ENCODE data around the gene SCAMP2. TPM values are rescaled to one million over a fixed set of nuclear protein-coding genes. Genes with fewer than 3 reads are reported as not detected.
A peak's percentile ranks its signal among the peaks of the same experiment; 100 is the strongest.

The SCAMP2 gene
- total RNA-seq, 1 experiment from 2014 or later = 50.2 TPM

DNA sequence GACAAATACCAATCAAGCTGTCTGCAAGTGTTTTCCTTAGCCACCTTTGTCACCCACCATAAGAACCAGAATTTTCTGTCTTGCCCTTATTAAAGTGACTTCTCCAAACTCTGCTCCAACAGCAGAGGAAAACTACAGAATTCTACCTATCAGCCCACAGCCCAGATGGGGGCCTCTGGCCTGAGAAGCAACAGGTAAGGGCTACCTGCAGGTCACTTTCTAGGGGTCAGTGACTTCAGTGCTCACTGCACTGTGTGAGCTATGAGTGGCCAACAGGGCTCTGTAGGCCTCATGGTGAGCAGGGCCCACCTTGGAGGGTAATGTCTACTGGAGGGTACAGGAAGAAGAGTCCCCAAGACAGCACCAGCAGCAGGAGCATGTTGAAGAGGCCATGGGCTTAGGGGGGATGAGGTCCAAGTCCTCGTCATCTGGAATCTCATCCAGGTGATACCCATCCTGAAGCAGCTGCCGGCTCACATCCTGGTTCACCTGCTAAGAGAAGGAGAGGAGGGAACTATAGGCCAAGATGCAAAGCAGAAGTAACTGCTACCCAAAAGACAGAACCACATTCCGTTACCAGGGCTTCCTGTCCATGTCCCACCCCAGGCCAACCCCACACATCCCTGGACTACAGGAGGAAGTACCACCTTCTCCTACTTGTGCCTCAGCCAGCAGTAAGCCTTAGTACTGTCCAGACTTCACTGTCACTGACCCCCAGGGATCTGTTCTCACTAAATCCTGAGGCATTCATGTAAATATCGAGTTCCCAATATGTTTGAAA lies 29.3 kb upstream of the SCAMP2 start:
- no peak overlapping the region for H2BK5ac ChIP-seq (ENCODE audit: insufficient read length, low read length)
- H2BK120ac ChIP-seq (ENCODE audit: low read depth, low read length, poor library complexity, severe bottlenecking) = no peak overlapping the region
- TF ChIP-seq, protein P1, sequence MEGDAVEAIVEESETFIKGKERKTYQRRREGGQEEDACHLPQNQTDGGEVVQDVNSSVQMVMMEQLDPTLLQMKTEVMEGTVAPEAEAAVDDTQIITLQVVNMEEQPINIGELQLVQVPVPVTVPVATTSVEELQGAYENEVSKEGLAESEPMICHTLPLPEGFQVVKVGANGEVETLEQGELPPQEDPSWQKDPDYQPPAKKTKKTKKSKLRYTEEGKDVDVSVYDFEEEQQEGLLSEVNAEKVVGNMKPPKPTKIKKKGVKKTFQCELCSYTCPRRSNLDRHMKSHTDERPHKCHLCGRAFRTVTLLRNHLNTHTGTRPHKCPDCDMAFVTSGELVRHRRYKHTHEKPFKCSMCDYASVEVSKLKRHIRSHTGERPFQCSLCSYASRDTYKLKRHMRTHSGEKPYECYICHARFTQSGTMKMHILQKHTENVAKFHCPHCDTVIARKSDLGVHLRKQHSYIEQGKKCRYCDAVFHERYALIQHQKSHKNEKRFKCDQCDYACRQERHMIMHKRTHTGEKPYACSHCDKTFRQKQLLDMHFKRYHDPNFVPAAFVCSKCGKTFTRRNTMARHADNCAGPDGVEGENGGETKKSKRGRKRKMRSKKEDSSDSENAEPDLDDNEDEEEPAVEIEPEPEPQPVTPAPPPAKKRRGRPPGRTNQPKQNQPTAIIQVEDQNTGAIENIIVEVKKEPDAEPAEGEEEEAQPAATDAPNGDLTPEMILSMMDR (conservative IDR thresholded peaks at IDR 0.05) = no peak
- H3K27me3 Mint-ChIP-seq (ENCODE audit: low read depth) = no peaks in the 10 kb centered on the region
- no peak overlapping the region for H3K56ac ChIP-seq (ENCODE audit: insufficient read length, low read depth, low read length)
- H3K4me2 ChIP-seq (ENCODE audit: insufficient read depth, insufficient read length, low read length) = no peak overlapping the region
- no peak overlapping the region for H3T11ph ChIP-seq (ENCODE audit: low read length)
- no peak overlapping the region for H3K4ac ChIP-seq (ENCODE audit: low read depth, low read length)
- no peak overlapping the region for H2AK5ac ChIP-seq (ENCODE audit: insufficient read length, low read length)
- H3K18ac ChIP-seq (ENCODE audit: insufficient read length, low read depth, low read length) = no peak overlapping the region
- H3K27ac ChIP-seq (ENCODE audit: insufficient read length, low read depth, low read length) = no peak overlapping the region
- H3K79me1 ChIP-seq (ENCODE audit: insufficient read depth, low read depth, low read length, poor library complexity, severe bottlenecking) = no peaks in the 10 kb centered on the region
- peak overlapping the region in 1 of 3 experiments; percentile 83; a peak in 1 of 7 replicates for H3K27ac Mint-ChIP-seq
- H4K91ac ChIP-seq (ENCODE audit: insufficient read length, low read depth, low read length) = no peak overlapping the region
- H4K8ac ChIP-seq (replicated peaks; ENCODE audit: insufficient read length, low read depth, low read length) = no peak overlapping the region
- H3K79me2 ChIP-seq (ENCODE audit: insufficient read depth, low read length) = no peaks in the 10 kb centered on the region
- no peaks in the 10 kb centered on the region for H3K27me3 ChIP-seq (ENCODE audit: insufficient read depth, low read length)
- H3K14ac ChIP-seq (ENCODE audit: insufficient read depth, low read length) = no peak overlapping the region
- DNase-seq = no peak
- H4K5ac ChIP-seq (ENCODE audit: insufficient read length, low read depth, low read length) = no peak overlapping the region
- peaks cover 16 to 17% of the 10 kb centered on the region in 2 experiments for H3K4me1 Mint-ChIP-seq
- no peaks in the 10 kb centered on the region for H3K4me1 ChIP-seq (ENCODE audit: insufficient read depth, low read length)
- H2BK15ac ChIP-seq (ENCODE audit: low read depth, low read length) = no peak overlapping the region
- no peak overlapping the region for H2BK12ac ChIP-seq (ENCODE audit: insufficient read length, low read depth, low read length)
- peaks cover 9% of the 10 kb centered on the region for H3K23me2 ChIP-seq (ENCODE audit: insufficient read length, low read depth, low read length, poor library complexity, severe bottlenecking)
- H3K4me3 Mint-ChIP-seq = no peak overlapping the region; a peak in 1 of 5 replicates
- no peaks in the 10 kb centered on the region for H3K9me3 ChIP-seq (ENCODE audit: control insufficient read depth, low read depth, low read length)
- H4K20me1 ChIP-seq (ENCODE audit: control insufficient read depth, insufficient read depth, insufficient read length) = no peaks in the 10 kb centered on the region
- no peak overlapping the region for H3K23ac ChIP-seq (ENCODE audit: insufficient read length, low read depth, low read length)
- H3K9ac ChIP-seq (ENCODE audit: extremely low read depth, insufficient read length, low read length) = no peak overlapping the region
- H2BK20ac ChIP-seq (ENCODE audit: low read depth, low read length, poor library complexity, severe bottlenecking) = no peak overlapping the region
- H3K9me3 Mint-ChIP-seq = no peaks in the 10 kb centered on the region
- H2AFZ ChIP-seq (ENCODE audit: low read length) = no peak overlapping the region
- peaks cover 32 to 68% (median 48%) of the 10 kb centered on the region in 3 experiments for H3K36me3 Mint-ChIP-seq (ENCODE audit: insufficient read depth in 1 of 3, low read depth in 3 of 3)
- no CpG with 5 or more reads among the region's 4 CpGs for WGBS (ENCODE audit: extremely low coverage, insufficient read length, low lambda C conversion rate)
